Activated gamma-delta T cell treated with anti-CD3 and anti-CD28 coated beads, Interleukin-2, amount 50 U/mL, for 16 hours (primary cell): ENCODE measurements around the gene NAT10.
"Not testable (repeated sequence)": the region's sequence is repeated elsewhere in the genome, so short reads cannot be mapped to it uniquely, and the experiment has no call there.

ENCODE experiments used
- DNase-seq: peaks from one replicate; pipeline ENCODE4 v3.0.0-alpha.2; 2020; ENCODE audit warnings: low read depth

Gene NAT10

GRCh38 chr11:34169686-34170085, 64.3 kb downstream of the NAT10 start:
- no peak for DNase-seq

GRCh38 chr11:34173050-34173449, 67.6 kb downstream of the NAT10 start:
- no peak for DNase-seq

- peak; percentile 64 for DNase-seq
Observed at GRCh38 chr11:34174412-34175041, 69.1 kb downstream of the NAT10 start.

- no peak for DNase-seq
Observed at GRCh38 chr11:34175284-34176019, 70.0 kb downstream of the NAT10 start.

GRCh38 chr11:34176751-34177209, 71.4 kb downstream of the NAT10 start:
- DNase-seq = no peak

- DNase-seq = no peak
Observed at GRCh38 chr11:34178209-34178821, 72.9 kb downstream of the NAT10 start.

GRCh38 chr11:34179026-34179675, 73.7 kb downstream of the NAT10 start:
- DNase-seq = no peak

GRCh38 chr11:34180040-34180813, 74.8 kb downstream of the NAT10 start:
- no peak for DNase-seq

- not testable (repeated sequence) for DNase-seq
Observed at GRCh38 chr11:34180814-34181165, 75.4 kb downstream of the NAT10 start.

- no peak for DNase-seq
Observed at GRCh38 chr11:34181251-34181650, 75.8 kb downstream of the NAT10 start.

- no peak for DNase-seq
Observed at GRCh38 chr11:34181856-34182405, 76.5 kb downstream of the NAT10 start.

GRCh38 chr11:34182425-34182824, 77.0 kb downstream of the NAT10 start:
- DNase-seq = no peak

GRCh38 chr11:34182921-34183685, 77.7 kb downstream of the NAT10 start:
- DNase-seq = no peak

- no peak for DNase-seq
Observed at GRCh38 chr11:34183848-34184391, 78.5 kb downstream of the NAT10 start.

- DNase-seq = no peak
Observed at GRCh38 chr11:34184505-34185015, 79.1 kb downstream of the NAT10 start.

GRCh38 chr11:34185926-34186841, 80.8 kb downstream of the NAT10 start:
- DNase-seq = no peak

- DNase-seq = no peak
Observed at GRCh38 chr11:34188181-34188580, 82.8 kb downstream of the NAT10 start.

GRCh38 chr11:34189191-34189590, 83.8 kb downstream of the NAT10 start:
- no peak for DNase-seq
